GM10266 (cell line): Measurements from ENCODE around the gene TNKS2.

Experiments
- DNase-seq: peaks from one replicate; pipeline ENCODE4 v3.0.0; 2012; ENCODE audit errors: extremely low spot score
- TF ChIP-seq, protein P1 (sequence below): IDR thresholded peaks from 2 replicates; pipeline ENCODE4 v1.5.1; 2012; ENCODE audit warnings: mild to moderate bottlenecking, low read depth; ENCODE audit not compliant: control insufficient read depth, insufficient read depth; ENCODE audit errors: missing control alignments

TNKS2 gene

GRCh38 chr10:91766676-91767075 lies 31.6 kb upstream of the TNKS2 start:
- DNase-seq: no peak
- TF ChIP-seq, protein P1, sequence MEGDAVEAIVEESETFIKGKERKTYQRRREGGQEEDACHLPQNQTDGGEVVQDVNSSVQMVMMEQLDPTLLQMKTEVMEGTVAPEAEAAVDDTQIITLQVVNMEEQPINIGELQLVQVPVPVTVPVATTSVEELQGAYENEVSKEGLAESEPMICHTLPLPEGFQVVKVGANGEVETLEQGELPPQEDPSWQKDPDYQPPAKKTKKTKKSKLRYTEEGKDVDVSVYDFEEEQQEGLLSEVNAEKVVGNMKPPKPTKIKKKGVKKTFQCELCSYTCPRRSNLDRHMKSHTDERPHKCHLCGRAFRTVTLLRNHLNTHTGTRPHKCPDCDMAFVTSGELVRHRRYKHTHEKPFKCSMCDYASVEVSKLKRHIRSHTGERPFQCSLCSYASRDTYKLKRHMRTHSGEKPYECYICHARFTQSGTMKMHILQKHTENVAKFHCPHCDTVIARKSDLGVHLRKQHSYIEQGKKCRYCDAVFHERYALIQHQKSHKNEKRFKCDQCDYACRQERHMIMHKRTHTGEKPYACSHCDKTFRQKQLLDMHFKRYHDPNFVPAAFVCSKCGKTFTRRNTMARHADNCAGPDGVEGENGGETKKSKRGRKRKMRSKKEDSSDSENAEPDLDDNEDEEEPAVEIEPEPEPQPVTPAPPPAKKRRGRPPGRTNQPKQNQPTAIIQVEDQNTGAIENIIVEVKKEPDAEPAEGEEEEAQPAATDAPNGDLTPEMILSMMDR: no peak

DNA sequence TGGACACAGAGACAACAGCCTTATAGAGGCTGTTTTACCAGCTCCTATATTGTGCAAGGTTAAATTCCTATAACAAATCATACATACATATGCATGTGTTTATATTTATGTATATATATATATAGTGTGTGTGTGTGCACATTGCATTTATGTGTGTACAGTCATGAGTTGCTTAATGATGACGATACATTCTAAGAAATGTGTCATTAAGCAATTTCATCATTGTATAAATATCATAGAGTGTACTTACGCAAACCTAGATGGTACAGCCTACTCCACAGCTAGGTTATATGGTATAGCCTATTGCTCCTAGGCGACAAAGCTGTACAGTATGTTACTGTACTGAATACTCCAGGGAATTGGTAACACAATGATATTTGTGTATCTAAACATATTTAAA lies 30.1 kb upstream of the TNKS2 start:
- TF ChIP-seq, protein P1: no peak
- no peak for DNase-seq

GRCh38 chr10:91771907-91772306 lies 26.3 kb upstream of the TNKS2 start:
- TF ChIP-seq, protein P1: no peak

GRCh38 chr10:91772461-91772860 lies 25.8 kb upstream of the TNKS2 start:
- TF ChIP-seq, protein P1: no peak
- DNase-seq: no peak

More at GRCh38 chr10:91771907-91772306, 26.3 kb upstream of the TNKS2 start:
- DNase-seq: no peak

GRCh38 chr10:91772869-91773268 lies 25.4 kb upstream of the TNKS2 start:
- TF ChIP-seq, protein P1: no peak
- DNase-seq: no peak

DNA sequence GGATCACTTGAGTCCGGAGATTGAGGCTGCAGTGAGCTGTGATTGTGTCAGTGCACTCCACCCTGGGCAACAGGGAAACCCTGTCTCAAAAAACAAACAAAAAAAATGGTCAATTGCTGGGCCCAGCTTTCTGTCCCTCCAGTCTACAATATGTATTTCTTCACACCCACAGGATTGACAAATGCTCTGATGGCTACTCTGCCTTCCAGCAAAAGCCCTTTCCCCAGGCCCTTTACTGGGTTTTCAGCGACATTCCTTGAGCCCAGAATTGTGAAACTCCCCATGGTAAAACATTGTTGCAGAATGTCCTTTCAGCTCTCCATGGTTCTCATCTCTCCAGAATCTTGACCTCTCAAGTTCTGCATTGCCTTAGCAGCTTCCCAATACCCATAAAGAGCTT lies 23.7 kb upstream of the TNKS2 start:
- TF ChIP-seq, protein P1: no peak
- DNase-seq: no peak

GRCh38 chr10:91775731-91776130 lies 22.5 kb upstream of the TNKS2 start:
- TF ChIP-seq, protein P1: no peak

GRCh38 chr10:91776266-91776665 lies 22.0 kb upstream of the TNKS2 start:
- no peak for DNase-seq
- TF ChIP-seq, protein P1: no peak

More at GRCh38 chr10:91775731-91776130, 22.5 kb upstream of the TNKS2 start:
- DNase-seq: no peak
